ENCODE results near the gene PLB1. TPM values are rescaled to one million over a fixed set of nuclear protein-coding genes. Genes with fewer than 3 reads are reported as not detected.

PLB1 gene
- polyA plus RNA-seq, 1 donor, result 3.2 TPM

GRCh38 chr2:28600181-28600580, 104.3 kb downstream of the PLB1 start:
- Histone ChIP-seq H3K9me3 (ENCODE audit: control insufficient read depth, low read depth, low read length) (no peaks in the 10 kb centered on the region), H3K27me3 (ENCODE audit: control insufficient read depth, insufficient read depth, low read length) (no peaks in the 10 kb centered on the region), H3K4me1 (ENCODE audit: control insufficient read depth, insufficient read depth, low read length) (no peaks in the 10 kb centered on the region), H3K27ac (ENCODE audit: low read length) (no peak overlapping the region), H3K36me3 (ENCODE audit: control insufficient read depth, insufficient read depth, low read length) (peaks cover 16% of the 10 kb centered on the region), H3K4me3 (ENCODE audit: low read length) (no peak overlapping the region)
- DNase-seq, result no peak
- 100% methylated on average over 2 of the region's 5 CpGs for WGBS (ENCODE audit: insufficient coverage, low lambda C conversion rate)

- Histone ChIP-seq H3K4me3 (ENCODE audit: low read length) (no peak overlapping the region), H3K27me3 (ENCODE audit: control insufficient read depth, insufficient read depth, low read length) (no peaks in the 10 kb centered on the region), H3K27ac (ENCODE audit: low read length) (no peak overlapping the region), H3K36me3 (ENCODE audit: control insufficient read depth, insufficient read depth, low read length) (peaks cover 26% of the 10 kb centered on the region), H3K9me3 (ENCODE audit: control insufficient read depth, low read depth, low read length) (no peaks in the 10 kb centered on the region), H3K4me1 (ENCODE audit: control insufficient read depth, insufficient read depth, low read length) (no peaks in the 10 kb centered on the region)
- WGBS (ENCODE audit: insufficient coverage, low lambda C conversion rate), result no CpG with 5 or more reads among the region's 2 CpGs
- DNase-seq, result no peak
These were observed 105.8 kb downstream of the PLB1 start for GRCh38 chr2:28601616-28602015.

GRCh38 chr2:28602136-28602660, 106.3 kb downstream of the PLB1 start:
- Histone ChIP-seq H3K4me1 (ENCODE audit: control insufficient read depth, insufficient read depth, low read length) (no peaks in the 10 kb centered on the region), H3K4me3 (ENCODE audit: low read length) (no peak overlapping the region), H3K9me3 (ENCODE audit: control insufficient read depth, low read depth, low read length) (no peaks in the 10 kb centered on the region), H3K36me3 (ENCODE audit: control insufficient read depth, insufficient read depth, low read length) (peaks cover 27% of the 10 kb centered on the region), H3K27ac (ENCODE audit: low read length) (no peak overlapping the region), H3K27me3 (ENCODE audit: control insufficient read depth, insufficient read depth, low read length) (no peaks in the 10 kb centered on the region)
- no CpG with 5 or more reads among the region's 6 CpGs for WGBS (ENCODE audit: insufficient coverage, low lambda C conversion rate)
- DNase-seq, result no peak

GRCh38 chr2:28602751-28603639, 107.1 kb downstream of the PLB1 start:
- no peaks in the 10 kb centered on the region for H3K9me3 ChIP-seq (ENCODE audit: control insufficient read depth, low read depth, low read length)
- H3K4me3 ChIP-seq (ENCODE audit: low read length), result no peak overlapping the region
- no peak for DNase-seq
- WGBS (ENCODE audit: insufficient coverage, low lambda C conversion rate), result no CpG with 5 or more reads among the region's 3 CpGs
- H3K36me3 ChIP-seq (ENCODE audit: control insufficient read depth, insufficient read depth, low read length), result peaks cover 33% of the 10 kb centered on the region
- H3K27me3 ChIP-seq (ENCODE audit: control insufficient read depth, insufficient read depth, low read length), result no peaks in the 10 kb centered on the region
- H3K27ac ChIP-seq (ENCODE audit: low read length), result no peak overlapping the region
- H3K4me1 ChIP-seq (ENCODE audit: control insufficient read depth, insufficient read depth, low read length), result no peaks in the 10 kb centered on the region

- peaks cover 34% of the 10 kb centered on the region for H3K36me3 ChIP-seq (ENCODE audit: control insufficient read depth, insufficient read depth, low read length)
- no peaks in the 10 kb centered on the region for H3K27me3 ChIP-seq (ENCODE audit: control insufficient read depth, insufficient read depth, low read length)
- no CpG with 5 or more reads among the region's 10 CpGs for WGBS (ENCODE audit: insufficient coverage, low lambda C conversion rate)
- H3K4me3 ChIP-seq (ENCODE audit: low read length), result no peak overlapping the region
- no peak overlapping the region for H3K27ac ChIP-seq (ENCODE audit: low read length)
- H3K9me3 ChIP-seq (ENCODE audit: control insufficient read depth, low read depth, low read length), result no peaks in the 10 kb centered on the region
- DNase-seq, result no peak
- H3K4me1 ChIP-seq (ENCODE audit: control insufficient read depth, insufficient read depth, low read length), result no peaks in the 10 kb centered on the region
These were observed 108.0 kb downstream of the PLB1 start for GRCh38 chr2:28603821-28604220.

DNA sequence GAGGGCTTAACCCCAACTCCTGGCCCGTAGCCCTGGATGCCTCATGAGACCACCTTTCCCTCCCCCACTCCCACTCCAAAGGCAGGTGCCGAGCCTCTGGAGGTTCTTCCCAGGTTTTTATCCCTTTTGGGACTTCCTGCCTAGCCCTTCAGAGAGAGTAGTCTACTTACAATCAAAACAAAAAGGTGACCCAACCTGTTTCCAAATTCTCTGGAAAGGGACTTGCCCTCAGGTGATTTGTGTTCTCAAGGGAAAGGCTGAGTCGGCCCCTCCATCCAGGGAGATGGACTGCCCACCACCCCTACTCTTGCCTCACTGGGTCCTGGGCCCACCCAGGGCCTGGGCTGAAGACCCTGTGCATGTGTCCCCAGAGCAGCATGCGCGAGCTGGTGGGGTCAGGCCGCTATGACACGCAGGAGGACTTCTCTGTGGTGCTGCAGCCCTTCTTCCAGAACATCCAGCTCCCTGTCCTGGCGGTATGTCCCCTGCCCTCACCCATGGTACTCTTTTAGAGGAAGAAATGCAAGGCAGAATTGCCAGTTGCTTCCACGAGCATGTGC, 108.5 kb downstream of the PLB1 start:
- no CpG with 5 or more reads among the region's 9 CpGs for WGBS (ENCODE audit: insufficient coverage, low lambda C conversion rate)
- Histone ChIP-seq H3K9me3 (ENCODE audit: control insufficient read depth, low read depth, low read length) (no peaks in the 10 kb centered on the region), H3K4me1 (ENCODE audit: control insufficient read depth, insufficient read depth, low read length) (no peaks in the 10 kb centered on the region), H3K27me3 (ENCODE audit: control insufficient read depth, insufficient read depth, low read length) (no peaks in the 10 kb centered on the region), H3K27ac (ENCODE audit: low read length) (no peak overlapping the region), H3K36me3 (ENCODE audit: control insufficient read depth, insufficient read depth, low read length) (peaks cover 34% of the 10 kb centered on the region), H3K4me3 (ENCODE audit: low read length) (no peak overlapping the region)
- DNase-seq, result no peak

- WGBS (ENCODE audit: insufficient coverage, low lambda C conversion rate), result no CpG with 5 or more reads among the region's 5 CpGs
- DNase-seq, result peak; percentile 35 to 38
- Histone ChIP-seq H3K4me1 (ENCODE audit: control insufficient read depth, insufficient read depth, low read length) (no peaks in the 10 kb centered on the region), H3K27ac (ENCODE audit: low read length) (peak overlapping the region; percentile 70), H3K4me3 (ENCODE audit: low read length) (no peak overlapping the region), H3K27me3 (ENCODE audit: control insufficient read depth, insufficient read depth, low read length) (no peaks in the 10 kb centered on the region), H3K36me3 (ENCODE audit: control insufficient read depth, insufficient read depth, low read length) (peaks cover 36% of the 10 kb centered on the region), H3K9me3 (ENCODE audit: control insufficient read depth, low read depth, low read length) (no peaks in the 10 kb centered on the region)
These were observed 111.2 kb downstream of the PLB1 start for GRCh38 chr2:28606986-28607441.

GRCh38 chr2:28607730-28608499, 112.1 kb downstream of the PLB1 start:
- Histone ChIP-seq H3K27ac (ENCODE audit: low read length) (peak overlapping the region; percentile 70), H3K27me3 (ENCODE audit: control insufficient read depth, insufficient read depth, low read length) (no peaks in the 10 kb centered on the region), H3K4me1 (ENCODE audit: control insufficient read depth, insufficient read depth, low read length) (no peaks in the 10 kb centered on the region), H3K4me3 (ENCODE audit: low read length) (no peak overlapping the region), H3K9me3 (ENCODE audit: control insufficient read depth, low read depth, low read length) (no peaks in the 10 kb centered on the region), H3K36me3 (ENCODE audit: control insufficient read depth, insufficient read depth, low read length) (peaks cover 39% of the 10 kb centered on the region)
- DNase-seq, result no peak
- no CpG with 5 or more reads among the region's 8 CpGs for WGBS (ENCODE audit: insufficient coverage, low lambda C conversion rate)

- H3K27me3 ChIP-seq (ENCODE audit: control insufficient read depth, insufficient read depth, low read length), result no peaks in the 10 kb centered on the region
- DNase-seq, result no peak
- no peaks in the 10 kb centered on the region for H3K9me3 ChIP-seq (ENCODE audit: control insufficient read depth, low read depth, low read length)
- H3K4me3 ChIP-seq (ENCODE audit: low read length), result no peak overlapping the region
- 92% methylated on average over 4 of the region's 7 CpGs for WGBS (ENCODE audit: insufficient coverage, low lambda C conversion rate)
- H3K27ac ChIP-seq (ENCODE audit: low read length), result no peak overlapping the region
- peaks cover 36% of the 10 kb centered on the region for H3K36me3 ChIP-seq (ENCODE audit: control insufficient read depth, insufficient read depth, low read length)
- H3K4me1 ChIP-seq (ENCODE audit: control insufficient read depth, insufficient read depth, low read length), result no peaks in the 10 kb centered on the region
These were observed 112.9 kb downstream of the PLB1 start for GRCh38 chr2:28608500-28609424.

Data from large intestine (tissue), 3 donors.